GM12878 (cell line): Measurements from ENCODE around the gene CA9. TPM values are rescaled to one million over a fixed set of nuclear protein-coding genes. Genes with fewer than 3 reads are reported as not detected.

Experiments
- ATAC-seq: fragments of 200-7000 bp; cut with Tn5 transposase; 3 replicates; pipeline ENCODE4 v1.9.1; 2020; ENCODE audit warnings: mild to moderate bottlenecking, moderate library complexity
- BruUV-seq: library from RNA; stranded (reverse); fragments of 400-500 nt; replicated peaks from 2 replicates; lab custom pipeline; 2021; lab: Mats Ljungman, UMichigan
- CTCF ChIA-PET: fragments of 300-600 bp; sonication (Branson Sonifier 250); formaldehyde crosslinking; extraction: SDS; loops from one replicate; lab custom pipeline; 2021; ENCODE audit warnings: inconsistent platforms; lab: Yijun Ruan, JAX
- POLR2A ChIA-PET: fragments of 350-600 bp; formaldehyde crosslinking; extraction: SDS; loops from one replicate; lab custom pipeline; 2021; ENCODE audit warnings: inconsistent platforms; lab: Charles Lee
- RAD21 ChIA-PET: fragments of 300-600 bp; sonication (Branson Sonifier 250); formaldehyde crosslinking; loops from one replicate; lab custom pipeline; 2023; ENCODE audit warnings: antibody characterized with exemption; ENCODE audit not compliant: unreplicated experiment; lab: Charles Lee
- SMC1A ChIA-PET: fragments of 300-600 bp; sonication (Branson Sonifier 250); formaldehyde crosslinking; loops from one replicate; lab custom pipeline; 2023; ENCODE audit not compliant: unreplicated experiment, uncharacterized antibody; lab: Charles Lee
- DNase-seq: peaks from one replicate; pipeline ENCODE4 v3.0.0-alpha.2; 2011; ENCODE audit warnings: low read depth, low spot score
- FAIRE-seq: peaks from 3 replicates; lab custom pipeline; 2011; peaks lifted over from hg19 to GRCh38; lab: Jason Lieb, UNC
- H2AFZ ChIP-seq: 2 replicates; pipeline ENCODE4 v1.6.0; 2011; ENCODE audit warnings: low read depth, low read length, control low read depth; ENCODE audit not compliant: control insufficient read depth
- H3K27ac ChIP-seq: 2 replicates; pipeline ENCODE4 v1.5.1; 2011; ENCODE audit warnings: control low read depth; ENCODE audit not compliant: control insufficient read depth, insufficient read depth
- H3K27me3 ChIP-seq, 2 experiments: replicated peaks in 1 of 2; 2 replicates each; pipeline versions ENCODE4 v1.6.0 to v1.6.1; 2011; ENCODE audit warnings: low read length in 1 of 2; ENCODE audit not compliant: control insufficient read depth in 2 of 2, insufficient read depth in 2 of 2
- H3K36me3 ChIP-seq, 2 experiments: 2 replicates each; pipeline ENCODE4 v1.5.1; 2011; ENCODE audit warnings: low read length in 1 of 2; ENCODE audit not compliant: control insufficient read depth in 2 of 2, insufficient read depth in 2 of 2
- H3K4me1 ChIP-seq: 2 replicates; pipeline ENCODE4 v1.6.1; 2011; ENCODE audit warnings: mild to moderate bottlenecking, low read length, moderate library complexity, mixed read lengths; ENCODE audit not compliant: control insufficient read depth, insufficient read depth
- H3K4me2 ChIP-seq: 2 replicates; pipeline ENCODE4 v1.6.0; 2011; ENCODE audit warnings: control low read depth; ENCODE audit not compliant: control insufficient read depth, insufficient read depth
- H3K4me3 ChIP-seq: fragments of 200-600 bp; sonication (generic); 2 replicates; pipeline ENCODE4 v1.5.1; 2016
- H3K79me2 ChIP-seq: 2 replicates; pipeline ENCODE4 v1.6.0; 2011; ENCODE audit warnings: low read length; ENCODE audit not compliant: control insufficient read depth, insufficient read depth
- H3K9ac ChIP-seq: 2 replicates; pipeline ENCODE4 v1.8.0; 2011; ENCODE audit warnings: low read length, control low read depth, mixed read lengths; ENCODE audit not compliant: control insufficient read depth, insufficient read depth
- H3K9me3 ChIP-seq: replicated peaks from 3 replicates; pipeline ENCODE4 v1.5.1; 2011; ENCODE audit warnings: mild to moderate bottlenecking, low read length; ENCODE audit not compliant: control insufficient read depth, insufficient read depth
- H4K20me1 ChIP-seq: 2 replicates; pipeline ENCODE4 v1.6.0; 2011; ENCODE audit not compliant: control insufficient read depth, insufficient read depth
- BACH1 ChIP-seq: fragments of 450-650 bp; IDR thresholded peaks from 2 replicates; pipeline ENCODE4 v1.6.1; 2017; ENCODE audit warnings: mild to moderate bottlenecking, borderline replicate concordance
- BHLHE40 ChIP-seq, 2 experiments: fragments of 450-650 bp in 1 of 2; IDR thresholded peaks; 2 replicates each; pipeline ENCODE4 v1.6.1; 2011 to 2017; ENCODE audit warnings: low read depth in 2 of 2, borderline replicate concordance in 1 of 2, improper control_type of control experiment in 1 of 2, low read length in 1 of 2, mild to moderate bottlenecking in 1 of 2
- CREB1 ChIP-seq: IDR thresholded peaks from 2 replicates; pipeline ENCODE4 v1.6.1; 2012; ENCODE audit warnings: low read depth, mild to moderate bottlenecking, inconsistent platforms
- GATAD2B ChIP-seq: fragments of 450-650 bp; conservative IDR thresholded peaks from 2 replicates; pipeline ENCODE4 v1.6.1; 2017; ENCODE audit warnings: low read depth, mild to moderate bottlenecking, moderate library complexity
- JUND ChIP-seq: IDR thresholded peaks from 2 replicates; pipeline ENCODE4 v1.6.1; 2012; ENCODE audit warnings: low read depth, mild to moderate bottlenecking, low read length, improper control_type of control experiment, moderate library complexity
- KAT2A ChIP-seq: conservative IDR thresholded peaks from 2 replicates; pipeline ENCODE4 v1.6.1; 2011; ENCODE audit warnings: low read depth, low read length; ENCODE audit not compliant: control insufficient read depth
- LARP7 ChIP-seq: fragments of 450-650 bp; IDR thresholded peaks from 2 replicates; pipeline ENCODE4 v1.6.1; 2017; ENCODE audit warnings: mild to moderate bottlenecking
- NFIC ChIP-seq: IDR thresholded peaks from 2 replicates; pipeline ENCODE4 v1.6.1; 2012; ENCODE audit warnings: low read depth, mild to moderate bottlenecking, inconsistent platforms, low read length, moderate library complexity
- RFX5 ChIP-seq: IDR thresholded peaks from 2 replicates; pipeline ENCODE4 v1.6.1; 2011; ENCODE audit warnings: low read depth, low read length, improper control_type of control experiment
- SMAD5 ChIP-seq: IDR thresholded peaks from 2 replicates; pipeline ENCODE4 v1.6.1; 2016; ENCODE audit warnings: antibody characterized with exemption, low read depth
- SP1 ChIP-seq: IDR thresholded peaks from one replicate; pipeline ENCODE4 v1.6.1; 2011; ENCODE audit warnings: low read depth, low read length
- TARDBP ChIP-seq: IDR thresholded peaks from 2 replicates; pipeline ENCODE4 v1.6.1; 2016; ENCODE audit warnings: borderline replicate concordance
- ZNF384 ChIP-seq: IDR thresholded peaks from 2 replicates; pipeline ENCODE4 v1.6.1; 2012; ENCODE audit warnings: low read depth, mild to moderate bottlenecking, low read length, improper control_type of control experiment, borderline replicate concordance
- WGBS: methylation state at CpG from one replicate; pipeline ENCODE4 v1.1.6; 2016; ENCODE audit warnings: low lambda C conversion rate; ENCODE audit not compliant: insufficient replicate concordance, insufficient coverage; ENCODE audit errors: missing lambda C conversion rate; 5-methylcytosine and 5-hydroxymethylcytosine counted together
- in situ Hi-C: fragments of 300-500 bp; cut with MboI; formaldehyde crosslinking; loops from 9 replicates; pipeline ENCODE4 v1.14.3; 2018; ENCODE audit warnings: mixed read lengths
- intact Hi-C: fragments of 100-400 bp; cut with micrococcal nuclease; formaldehyde crosslinking; loops from one replicate; pipeline ENCODE4 v1.14.2; 2022; ENCODE audit not compliant: unreplicated experiment
- polyA plus RNA-seq, 11 experiments: library from polyadenylated mRNA; depleted of rRNA in 4 of 11; unstranded in 6 of 11; stranded (reverse) in 5 of 11; fragments of >200 nt; fragmentation: Nextera tagmentation in 4 of 11; fragmentation: Illumina TruSeq in 1 of 11; extraction: Ambion mirVana in 4 of 11; extraction: Trizol in 1 of 11; gene quantifications; 1 replicate in 1 of 11; 2 replicates in 10 of 11; pipeline versions ENCODE4 v1.2.1 to v1.2.3, GENCODE V29; 2011 to 2016; ENCODE audit warnings: inconsistent platforms in 2 of 11, missing spikeins in 2 of 11, low read depth in 1 of 11
- total RNA-seq, 4 experiments: library from RNA; depleted of rRNA in 3 of 4; stranded (reverse); fragments of >200 nt in 3 of 4; fragmentation: Illumina TruSeq in 1 of 4; extraction: Trizol in 1 of 4; gene quantifications; 2 replicates each; pipeline versions ENCODE4 v1.2.1 to v1.2.3, GENCODE V29; 2013 to 2021
- TF ChIP-seq, protein P1 (sequence below): fragments of 450-650 bp; IDR thresholded peaks from 2 replicates; pipeline ENCODE4 v1.6.1; 2017; ENCODE audit warnings: borderline replicate concordance
- TF ChIP-seq, protein P2 (sequence below): fragments of 450-650 bp; IDR thresholded peaks from 2 replicates; pipeline ENCODE4 v1.6.1; 2017; ENCODE audit warnings: mild to moderate bottlenecking, low read depth, inconsistent platforms; ENCODE audit not compliant: poor library complexity, severe bottlenecking
- TF ChIP-seq, protein P3 (sequence below): fragments of 450-650 bp; conservative IDR thresholded peaks from 2 replicates; pipeline ENCODE4 v1.6.1; 2017; ENCODE audit warnings: mild to moderate bottlenecking, moderate library complexity

CA9 gene
- total and polyA plus RNA-seq, 10 of the 15 experiments (the other 5 are each of a cell fraction or from before 2014, with no cell fraction given): 0.53 to 6.6 (median 1.2) TPM

DNA sequence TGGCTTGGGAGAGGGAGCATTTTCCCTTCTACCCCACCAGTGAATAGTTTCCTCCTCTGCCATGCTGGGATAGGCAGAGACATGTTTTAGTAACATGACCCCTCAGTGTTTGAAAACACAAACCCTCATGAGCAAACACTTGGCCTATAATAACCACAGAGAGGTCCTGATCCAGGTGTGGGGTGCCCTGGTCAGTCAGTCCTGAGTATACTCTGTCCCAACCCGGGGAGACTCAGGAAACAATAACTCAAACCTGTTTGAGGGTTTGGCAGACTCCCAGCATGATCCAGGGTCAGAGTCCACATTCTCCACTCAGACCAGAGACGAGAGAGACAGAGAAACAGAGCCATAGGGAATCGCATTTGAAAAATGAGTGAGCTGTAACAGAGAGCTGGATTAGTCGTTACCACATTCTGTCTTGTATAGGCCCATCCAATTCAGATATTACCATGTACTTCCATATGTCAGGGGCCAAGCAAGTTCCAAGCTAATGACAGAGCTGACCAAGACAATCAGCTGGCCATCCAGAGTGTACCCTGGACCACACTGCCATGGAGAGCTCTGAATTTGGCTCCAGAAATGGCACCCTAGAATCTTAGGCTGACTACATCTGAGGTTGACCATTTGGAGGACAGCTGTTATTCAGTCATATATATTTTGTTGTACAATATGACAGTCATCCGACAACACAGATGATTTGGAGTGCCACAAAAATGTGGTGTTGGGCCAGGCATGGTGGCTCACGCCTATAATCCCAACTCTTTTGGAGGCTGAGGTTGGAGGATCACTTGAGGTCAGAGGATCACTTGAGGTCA, 4.2 kb upstream of the CA9 start:
- DNase-seq (no peak), FAIRE-seq (no peak), ATAC-seq (no peak)
- Histone ChIP-seq H2AFZ (no peak overlapping the region), H3K36me3 (no peaks in the 10 kb centered on the region), H3K9me3 (no peaks in the 10 kb centered on the region), H4K20me1 (no peaks in the 10 kb centered on the region), H3K4me2 (no peak overlapping the region), H3K4me1 (peaks cover 8% of the 10 kb centered on the region), H3K4me3 (no peak overlapping the region), H3K27ac (no peak overlapping the region), H3K79me2 (peaks cover 8% of the 10 kb centered on the region), H3K9ac (no peak overlapping the region), H3K27me3 (peaks cover 1 to 3% of the 10 kb centered on the region in 2 experiments; a peak in 3 of 4 replicates)
- ChIA-PET SMC1A (interaction anchor here (0.6 to 1.4 kb wide), 4 partner anchors 8 to 837 kb away, joined by 3 to 6 read pairs (median 4); no protein-coding TSS in a partner anchor), CTCF (interaction anchor here (1.1 to 3.6 kb wide), 8 partner anchors 8 to 213 kb away, joined by 3 to 26 read pairs (median 3); no protein-coding TSS in a partner anchor), POLR2A (interaction anchor here (0.5 to 1.1 kb wide), 2 partner anchors 21 to 58 kb away, joined by 3 read pairs; no protein-coding TSS in a partner anchor), RAD21 (interaction anchor here (1.0 to 9.7 kb wide), 3 partner anchors 10 to 22 kb away, joined by 3 to 95 read pairs (median 3); partner anchors contain the start of gene SIT1)
- in situ Hi-C loops: loop anchor here (5.0 kb wide), 1 partner anchor 53 kb away; no protein-coding TSS in a partner anchor
- BruUV-seq: no TSS peak
- 51% methylated on average over 6 of the region's 6 CpGs for WGBS
- intact Hi-C loops: no loop called here
- TF ChIP-seq GATAD2B: no peak
- no peak for TF ChIP-seq RFX5
- TF ChIP-seq, protein P1, sequence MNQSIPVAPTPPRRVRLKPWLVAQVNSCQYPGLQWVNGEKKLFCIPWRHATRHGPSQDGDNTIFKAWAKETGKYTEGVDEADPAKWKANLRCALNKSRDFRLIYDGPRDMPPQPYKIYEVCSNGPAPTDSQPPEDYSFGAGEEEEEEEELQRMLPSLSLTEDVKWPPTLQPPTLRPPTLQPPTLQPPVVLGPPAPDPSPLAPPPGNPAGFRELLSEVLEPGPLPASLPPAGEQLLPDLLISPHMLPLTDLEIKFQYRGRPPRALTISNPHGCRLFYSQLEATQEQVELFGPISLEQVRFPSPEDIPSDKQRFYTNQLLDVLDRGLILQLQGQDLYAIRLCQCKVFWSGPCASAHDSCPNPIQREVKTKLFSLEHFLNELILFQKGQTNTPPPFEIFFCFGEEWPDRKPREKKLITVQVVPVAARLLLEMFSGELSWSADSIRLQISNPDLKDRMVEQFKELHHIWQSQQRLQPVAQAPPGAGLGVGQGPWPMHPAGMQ: no peak
- TF ChIP-seq BHLHE40 (IDR thresholded peaks at IDR 0.05; ENCODE audit: borderline replicate concordance in 1 of 2, low read depth in 2 of 2, low read length in 1 of 2): no peak
- no peak for TF ChIP-seq KAT2A
- no peak for TF ChIP-seq BACH1
- TF ChIP-seq JUND: no peak
- no peak for TF ChIP-seq TARDBP
- TF ChIP-seq, protein P2, sequence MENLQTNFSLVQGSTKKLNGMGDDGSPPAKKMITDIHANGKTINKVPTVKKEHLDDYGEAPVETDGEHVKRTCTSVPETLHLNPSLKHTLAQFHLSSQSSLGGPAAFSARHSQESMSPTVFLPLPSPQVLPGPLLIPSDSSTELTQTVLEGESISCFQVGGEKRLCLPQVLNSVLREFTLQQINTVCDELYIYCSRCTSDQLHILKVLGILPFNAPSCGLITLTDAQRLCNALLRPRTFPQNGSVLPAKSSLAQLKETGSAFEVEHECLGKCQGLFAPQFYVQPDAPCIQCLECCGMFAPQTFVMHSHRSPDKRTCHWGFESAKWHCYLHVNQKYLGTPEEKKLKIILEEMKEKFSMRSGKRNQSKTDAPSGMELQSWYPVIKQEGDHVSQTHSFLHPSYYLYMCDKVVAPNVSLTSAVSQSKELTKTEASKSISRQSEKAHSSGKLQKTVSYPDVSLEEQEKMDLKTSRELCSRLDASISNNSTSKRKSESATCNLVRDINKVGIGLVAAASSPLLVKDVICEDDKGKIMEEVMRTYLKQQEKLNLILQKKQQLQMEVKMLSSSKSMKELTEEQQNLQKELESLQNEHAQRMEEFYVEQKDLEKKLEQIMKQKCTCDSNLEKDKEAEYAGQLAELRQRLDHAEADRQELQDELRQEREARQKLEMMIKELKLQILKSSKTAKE: no peak
- no peak for TF ChIP-seq ZNF384
- no peak for TF ChIP-seq SMAD5
- TF ChIP-seq LARP7: no peak
- no peak for TF ChIP-seq CREB1
- TF ChIP-seq, protein P3, sequence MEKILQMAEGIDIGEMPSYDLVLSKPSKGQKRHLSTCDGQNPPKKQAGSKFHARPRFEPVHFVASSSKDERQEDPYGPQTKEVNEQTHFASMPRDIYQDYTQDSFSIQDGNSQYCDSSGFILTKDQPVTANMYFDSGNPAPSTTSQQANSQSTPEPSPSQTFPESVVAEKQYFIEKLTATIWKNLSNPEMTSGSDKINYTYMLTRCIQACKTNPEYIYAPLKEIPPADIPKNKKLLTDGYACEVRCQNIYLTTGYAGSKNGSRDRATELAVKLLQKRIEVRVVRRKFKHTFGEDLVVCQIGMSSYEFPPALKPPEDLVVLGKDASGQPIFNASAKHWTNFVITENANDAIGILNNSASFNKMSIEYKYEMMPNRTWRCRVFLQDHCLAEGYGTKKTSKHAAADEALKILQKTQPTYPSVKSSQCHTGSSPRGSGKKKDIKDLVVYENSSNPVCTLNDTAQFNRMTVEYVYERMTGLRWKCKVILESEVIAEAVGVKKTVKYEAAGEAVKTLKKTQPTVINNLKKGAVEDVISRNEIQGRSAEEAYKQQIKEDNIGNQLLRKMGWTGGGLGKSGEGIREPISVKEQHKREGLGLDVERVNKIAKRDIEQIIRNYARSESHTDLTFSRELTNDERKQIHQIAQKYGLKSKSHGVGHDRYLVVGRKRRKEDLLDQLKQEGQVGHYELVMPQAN: no peak
- no peak for TF ChIP-seq SP1
- TF ChIP-seq NFIC: no peak
